NB4 (cell line): ENCODE results near the gene OSBP2.

Experiments
- MAX ChIP-seq: IDR thresholded peaks from 2 replicates; pipeline ENCODE4 v1.6.1; 2011; ENCODE audit warnings: low read depth, low read length
- MYC ChIP-seq: IDR thresholded peaks from 2 replicates; pipeline ENCODE4 v1.6.1; 2011; ENCODE audit warnings: low read depth, low read length
- POLR2A ChIP-seq: IDR thresholded peaks from 2 replicates; pipeline ENCODE4 v1.6.1; 2011; ENCODE audit warnings: mild to moderate bottlenecking; ENCODE audit not compliant: insufficient read length; ENCODE audit errors: extremely low read depth
- TF ChIP-seq, protein P1 (sequence below): IDR thresholded peaks from one replicate; pipeline ENCODE4 v1.5.1; 2012; ENCODE audit warnings: low read depth, low read length

DNA sequence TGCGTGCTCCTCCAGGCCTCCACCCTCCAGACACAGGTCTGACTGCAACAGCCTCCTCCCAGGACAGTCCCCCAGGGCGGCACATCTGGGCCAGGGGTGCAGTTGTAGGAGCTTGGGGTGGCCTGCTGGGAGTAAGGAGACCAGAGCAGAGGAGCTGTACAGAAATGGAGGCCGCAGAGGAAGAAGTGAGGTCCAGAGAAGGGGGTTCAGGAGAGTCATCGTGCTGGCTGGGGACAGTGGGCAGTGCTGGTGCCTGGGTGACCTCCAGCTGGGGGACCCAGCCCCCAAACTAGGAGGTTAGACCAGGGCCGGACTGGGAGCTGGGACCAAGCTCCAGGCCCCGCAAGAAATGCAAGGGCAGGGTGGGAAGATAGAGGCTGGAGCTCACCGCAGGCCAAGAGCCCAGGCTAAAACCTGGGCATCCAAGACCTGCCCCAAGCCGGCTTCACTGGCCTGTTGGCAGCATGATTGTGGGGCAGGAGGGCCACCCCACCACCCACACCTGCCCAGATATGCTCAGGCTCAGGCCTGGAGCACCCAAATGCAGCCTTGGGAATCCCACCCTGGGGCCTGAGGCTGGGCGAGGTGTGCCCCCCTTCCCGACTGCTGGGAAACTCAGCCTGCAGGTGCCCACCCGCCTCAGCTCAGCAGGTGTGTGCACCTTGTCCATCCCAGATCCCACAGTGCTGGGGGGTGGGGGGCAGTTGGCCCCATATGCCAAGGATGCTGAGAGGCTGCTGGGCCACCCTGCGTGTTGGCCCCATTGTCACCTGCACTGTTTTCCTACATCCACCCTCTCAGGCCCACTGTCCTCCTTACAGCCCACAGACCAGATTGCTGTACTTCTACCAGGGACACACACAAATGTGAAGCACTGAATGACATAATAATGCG, 177.0 kb downstream of the OSBP2 start:
- TF ChIP-seq, protein P1, sequence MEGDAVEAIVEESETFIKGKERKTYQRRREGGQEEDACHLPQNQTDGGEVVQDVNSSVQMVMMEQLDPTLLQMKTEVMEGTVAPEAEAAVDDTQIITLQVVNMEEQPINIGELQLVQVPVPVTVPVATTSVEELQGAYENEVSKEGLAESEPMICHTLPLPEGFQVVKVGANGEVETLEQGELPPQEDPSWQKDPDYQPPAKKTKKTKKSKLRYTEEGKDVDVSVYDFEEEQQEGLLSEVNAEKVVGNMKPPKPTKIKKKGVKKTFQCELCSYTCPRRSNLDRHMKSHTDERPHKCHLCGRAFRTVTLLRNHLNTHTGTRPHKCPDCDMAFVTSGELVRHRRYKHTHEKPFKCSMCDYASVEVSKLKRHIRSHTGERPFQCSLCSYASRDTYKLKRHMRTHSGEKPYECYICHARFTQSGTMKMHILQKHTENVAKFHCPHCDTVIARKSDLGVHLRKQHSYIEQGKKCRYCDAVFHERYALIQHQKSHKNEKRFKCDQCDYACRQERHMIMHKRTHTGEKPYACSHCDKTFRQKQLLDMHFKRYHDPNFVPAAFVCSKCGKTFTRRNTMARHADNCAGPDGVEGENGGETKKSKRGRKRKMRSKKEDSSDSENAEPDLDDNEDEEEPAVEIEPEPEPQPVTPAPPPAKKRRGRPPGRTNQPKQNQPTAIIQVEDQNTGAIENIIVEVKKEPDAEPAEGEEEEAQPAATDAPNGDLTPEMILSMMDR: no peak
- TF ChIP-seq POLR2A (no peak), MAX (no peak), MYC (no peak)
